AG10803 (cell line): ENCODE results near the gene HDHD5.

ENCODE experiments used
- DNase-seq: peaks from one replicate; pipeline ENCODE4 v3.0.0; 2010; ENCODE audit warnings: low read depth
- H3K4me3 ChIP-seq: 2 replicates; pipeline ENCODE4 v1.5.1; 2011; ENCODE audit warnings: mild to moderate bottlenecking, low read length, control low read depth
- TF ChIP-seq, protein P1 (sequence below): conservative IDR thresholded peaks from 2 replicates; pipeline ENCODE4 v1.5.1; 2011; ENCODE audit warnings: mild to moderate bottlenecking, low read length, control low read depth, inconsistent platforms

HDHD5 gene

DNA sequence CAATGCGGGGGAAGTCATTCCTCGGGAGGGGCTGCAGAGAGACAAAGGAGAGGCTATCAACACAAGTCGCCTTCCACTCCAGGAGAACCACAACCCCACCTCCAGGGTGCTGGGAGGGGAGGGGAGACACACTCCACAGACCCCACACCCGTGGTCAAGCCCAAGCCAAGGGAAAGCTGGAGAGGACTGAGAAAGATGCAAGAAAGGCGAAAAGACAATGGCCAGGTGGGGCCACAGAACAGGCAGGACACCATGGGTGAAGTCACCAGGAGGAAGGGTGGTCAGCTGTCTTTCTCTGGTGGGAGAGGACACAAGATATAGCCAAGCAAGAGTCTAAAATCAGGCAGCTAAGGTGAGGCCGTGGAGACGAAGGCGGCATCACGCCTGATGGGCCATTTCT is 16.0 kb downstream of the HDHD5 start:
- no peak overlapping the region for H3K4me3 ChIP-seq
- DNase-seq, result no peak
- TF ChIP-seq, protein P1, sequence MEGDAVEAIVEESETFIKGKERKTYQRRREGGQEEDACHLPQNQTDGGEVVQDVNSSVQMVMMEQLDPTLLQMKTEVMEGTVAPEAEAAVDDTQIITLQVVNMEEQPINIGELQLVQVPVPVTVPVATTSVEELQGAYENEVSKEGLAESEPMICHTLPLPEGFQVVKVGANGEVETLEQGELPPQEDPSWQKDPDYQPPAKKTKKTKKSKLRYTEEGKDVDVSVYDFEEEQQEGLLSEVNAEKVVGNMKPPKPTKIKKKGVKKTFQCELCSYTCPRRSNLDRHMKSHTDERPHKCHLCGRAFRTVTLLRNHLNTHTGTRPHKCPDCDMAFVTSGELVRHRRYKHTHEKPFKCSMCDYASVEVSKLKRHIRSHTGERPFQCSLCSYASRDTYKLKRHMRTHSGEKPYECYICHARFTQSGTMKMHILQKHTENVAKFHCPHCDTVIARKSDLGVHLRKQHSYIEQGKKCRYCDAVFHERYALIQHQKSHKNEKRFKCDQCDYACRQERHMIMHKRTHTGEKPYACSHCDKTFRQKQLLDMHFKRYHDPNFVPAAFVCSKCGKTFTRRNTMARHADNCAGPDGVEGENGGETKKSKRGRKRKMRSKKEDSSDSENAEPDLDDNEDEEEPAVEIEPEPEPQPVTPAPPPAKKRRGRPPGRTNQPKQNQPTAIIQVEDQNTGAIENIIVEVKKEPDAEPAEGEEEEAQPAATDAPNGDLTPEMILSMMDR, result no peak

DNA sequence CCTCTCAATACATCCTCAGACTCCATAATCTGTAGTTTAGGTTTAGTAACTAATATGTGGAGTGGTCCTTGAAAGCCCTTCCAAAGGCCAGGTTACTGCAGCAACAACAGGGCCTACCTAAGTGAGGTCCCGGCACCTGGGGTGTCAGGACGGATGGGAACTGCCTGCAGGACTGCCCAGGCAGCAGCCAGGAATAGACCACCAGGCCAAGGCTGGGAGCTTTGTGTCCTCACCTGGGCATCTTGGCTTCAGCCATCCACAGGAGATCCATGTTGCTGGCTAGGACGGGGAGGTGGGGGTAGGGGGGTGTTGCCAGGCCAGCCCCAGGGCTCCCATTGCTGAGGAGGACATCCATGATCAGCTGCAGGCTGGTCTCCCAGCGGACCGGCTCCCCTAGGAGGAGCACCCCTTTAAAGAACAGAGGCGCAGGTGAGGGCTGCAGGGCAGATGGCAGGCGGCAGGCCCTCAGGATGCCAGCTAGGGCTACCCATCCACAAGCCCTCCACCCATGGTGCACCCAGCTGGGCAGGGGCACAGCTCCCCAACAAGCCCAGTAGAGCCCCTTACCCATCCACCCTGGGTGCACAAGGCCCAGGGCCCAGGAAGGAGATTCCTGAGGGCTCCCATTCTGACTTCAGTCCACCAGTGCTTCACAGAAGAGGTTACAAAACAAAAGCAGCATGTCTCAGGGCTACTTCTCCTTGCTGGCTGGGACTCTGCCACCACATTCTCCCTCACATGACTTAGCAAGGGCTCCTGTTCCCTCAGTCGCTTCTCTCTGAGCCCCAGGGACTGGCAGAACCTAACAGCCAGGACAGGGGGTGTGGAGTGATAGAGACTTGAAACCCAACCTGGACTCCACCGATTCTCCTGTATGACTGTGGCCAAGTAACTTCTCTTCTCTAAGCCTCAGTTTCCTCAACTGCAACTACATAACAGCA is 18.0 kb downstream of the HDHD5 start:
- TF ChIP-seq, protein P1, result no peak
- H3K4me3 ChIP-seq, result no peak overlapping the region
- no peak for DNase-seq

DNA sequence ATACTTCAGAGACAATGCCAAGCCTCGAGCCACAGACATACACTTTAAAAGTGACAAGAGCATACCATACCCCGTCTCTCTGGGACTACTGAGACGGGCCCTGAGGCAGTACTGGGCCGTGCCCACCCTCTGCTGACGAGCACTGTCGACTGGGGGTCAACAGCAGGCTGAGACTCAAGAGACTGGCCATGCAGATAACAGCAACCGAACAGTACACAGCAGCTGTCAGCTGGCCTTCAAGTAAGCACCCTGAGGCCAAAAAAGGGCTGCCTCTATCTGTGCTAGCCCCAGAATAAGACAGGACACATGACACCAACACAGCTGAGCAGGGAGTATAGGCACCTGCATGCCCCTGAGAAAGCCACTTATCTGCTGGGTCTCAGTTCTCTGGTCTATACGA is 19.1 kb downstream of the HDHD5 start:
- no peak overlapping the region for H3K4me3 ChIP-seq
- TF ChIP-seq, protein P1, result no peak

DNA sequence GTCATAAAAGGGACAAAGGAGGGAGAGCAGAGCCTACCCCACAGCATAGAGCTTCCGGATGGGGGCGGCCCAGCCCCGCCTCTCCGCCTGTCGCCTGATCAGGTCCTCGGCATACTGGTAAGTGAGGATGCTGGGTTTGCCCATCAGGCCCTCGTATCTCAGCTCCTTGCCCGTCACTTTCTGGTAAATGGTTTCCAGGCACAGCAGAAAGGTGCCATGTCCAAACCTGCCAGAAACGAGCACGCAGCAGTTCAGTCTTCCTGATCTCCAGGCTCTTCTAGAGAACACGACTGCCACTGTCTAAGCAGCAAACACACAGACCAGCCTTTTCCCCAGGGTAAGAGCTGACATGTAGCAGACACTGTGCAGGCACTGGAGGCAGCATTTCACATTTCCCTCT is 20.6 kb downstream of the HDHD5 start:
- no peak for DNase-seq
- H3K4me3 ChIP-seq, result no peak overlapping the region
- TF ChIP-seq, protein P1, result no peak

More for the DNA sequence above, 19.1 kb downstream of the HDHD5 start:
- no peak for DNase-seq

DNA sequence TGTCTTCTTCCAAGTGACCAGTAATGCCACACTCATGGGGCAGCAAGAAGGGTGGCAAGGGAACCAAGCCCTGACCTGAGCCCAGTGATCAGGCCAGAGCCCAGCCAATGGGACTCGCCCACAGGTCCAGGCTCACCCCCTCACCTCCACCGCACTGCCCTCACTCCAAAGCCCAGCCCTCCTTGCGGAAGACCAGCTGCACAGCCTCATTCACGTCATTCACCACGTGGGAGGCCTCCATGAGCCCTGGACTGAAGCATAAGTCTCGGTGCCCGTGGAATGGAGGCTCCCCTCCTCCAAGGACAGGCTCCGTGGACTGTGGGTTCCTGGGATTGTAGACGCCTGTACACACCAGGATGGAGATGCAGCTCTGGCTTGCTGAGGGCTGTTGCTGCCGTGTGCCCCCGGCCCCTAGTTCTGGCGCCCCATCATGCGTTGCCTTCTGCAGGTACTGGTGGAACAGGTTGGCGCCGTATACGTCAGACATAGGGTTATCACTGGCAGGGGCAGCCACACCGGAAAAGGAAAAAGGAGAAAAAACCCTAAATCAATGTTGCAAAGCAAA is 21.1 kb downstream of the HDHD5 start:
- DNase-seq, result no peak
- TF ChIP-seq, protein P1, result no peak
- no peak overlapping the region for H3K4me3 ChIP-seq

DNA sequence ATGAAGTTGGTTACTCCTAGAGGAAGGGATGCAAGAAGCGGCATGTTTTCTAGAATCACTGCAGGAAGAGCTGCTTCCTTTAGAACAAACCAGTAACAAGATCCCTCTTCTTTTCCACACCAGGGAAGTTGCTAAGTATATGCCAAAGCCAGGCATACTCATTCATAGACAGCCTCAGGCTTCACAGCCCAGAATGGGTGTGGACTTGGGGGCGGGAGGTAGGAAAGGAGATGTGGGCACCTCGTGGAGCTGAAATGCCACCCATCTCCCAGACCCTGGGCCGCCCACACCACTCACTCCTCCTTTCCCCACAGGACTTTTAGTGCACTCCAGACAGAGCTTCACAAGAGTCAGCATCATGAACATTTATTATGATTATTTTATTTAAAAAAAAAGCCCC is 21.9 kb downstream of the HDHD5 start:
- H3K4me3 ChIP-seq, result no peak overlapping the region
- TF ChIP-seq, protein P1, result no peak
- DNase-seq, result no peak

DNA sequence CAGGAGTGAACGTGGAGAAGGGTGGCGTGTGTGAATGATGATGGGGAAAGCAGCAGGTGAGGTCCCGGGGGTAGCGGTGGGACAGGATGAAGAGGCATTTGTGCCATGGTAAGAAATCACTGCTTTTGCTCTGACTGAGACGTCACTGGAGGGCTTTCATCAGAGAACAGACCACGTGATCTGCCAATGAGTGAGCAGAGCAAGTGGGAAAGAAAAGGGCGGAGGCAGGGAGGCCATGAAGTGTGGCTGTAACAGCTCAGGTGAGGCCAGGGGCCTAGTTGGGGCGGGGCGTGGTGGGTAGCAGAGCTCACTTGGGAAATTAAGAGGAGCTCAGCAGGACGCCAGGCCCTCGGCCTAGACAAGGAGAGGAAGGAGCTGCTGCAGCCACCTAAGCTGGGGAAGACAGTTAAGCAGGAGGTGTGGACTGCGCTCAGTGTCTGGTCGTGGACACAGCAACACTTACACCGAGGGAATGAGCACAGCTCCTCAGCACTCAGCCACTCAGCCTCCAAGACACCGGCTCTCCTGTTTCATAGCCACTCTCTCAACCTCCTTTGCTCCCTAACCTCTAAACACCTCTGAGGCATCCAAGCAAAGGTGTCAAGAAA is 23.8 kb downstream of the HDHD5 start:
- TF ChIP-seq, protein P1, result no peak
- DNase-seq, result no peak
- H3K4me3 ChIP-seq, result no peak overlapping the region
